Activated B cell treated with CpG ODN at 0.5 μM for 24 hours (primary cell): ENCODE data around the gene DPP10. TPM values are rescaled to one million over a fixed set of nuclear protein-coding genes. Genes with fewer than 3 reads are reported as not detected.

Experiments
- ATAC-seq: fragments of 200-7000 bp; cut with Tn5 transposase; one replicate; pipeline ENCODE4 v1.10.0; 2021; ENCODE audit warnings: low read depth, mild to moderate bottlenecking, moderate library complexity
- CTCF ChIA-PET: fragments of 350-600 bp; sonication (Branson Sonifier 250); formaldehyde crosslinking; loops from one replicate; lab custom pipeline; 2021; ENCODE audit warnings: antibody characterized with exemption; lab: Charles Lee
- POLR2A ChIA-PET: fragments of 350-600 bp; sonication (Branson Sonifier 250); formaldehyde crosslinking; loops from one replicate; lab custom pipeline; 2021; ENCODE audit warnings: antibody characterized with exemption; lab: Charles Lee
- DNase-seq: peaks from one replicate; pipeline ENCODE4 v3.0.0; 2022
- H3K27ac Mint-ChIP-seq: one replicate; pipeline ENCODE4 v1.8.0; 2020; ENCODE audit warnings: mixed read lengths
- H3K27me3 Mint-ChIP-seq: one replicate; pipeline ENCODE4 v1.8.0; 2021; ENCODE audit warnings: mixed read lengths
- H3K36me3 Mint-ChIP-seq: one replicate; pipeline ENCODE4 v1.8.0; 2021; ENCODE audit warnings: low read depth, mixed read lengths
- H3K4me1 Mint-ChIP-seq: one replicate; pipeline ENCODE4 v1.8.0; 2021; ENCODE audit warnings: mixed read lengths
- H3K4me3 Mint-ChIP-seq: one replicate; pipeline ENCODE4 v1.8.0; 2020; ENCODE audit warnings: mild to moderate bottlenecking, mixed read lengths
- H3K9me3 Mint-ChIP-seq: one replicate; pipeline ENCODE4 v1.8.0; 2020; ENCODE audit warnings: mixed read lengths
- CTCF ChIP-seq: fragments of 200-600 bp; IDR thresholded peaks from one replicate; pipeline ENCODE4 v1.8.0; 2022; ENCODE audit warnings: antibody characterized with exemption, mild to moderate bottlenecking
- intact Hi-C: fragments of 100-400 bp; cut with micrococcal nuclease; formaldehyde crosslinking; loops from one replicate; pipeline ENCODE4 v1.15.1; 2024
- total RNA-seq: library from RNA; stranded (reverse); gene quantifications from 2 replicates; pipeline ENCODE4 v1.2.3, GENCODE V29; 2022

The DPP10 gene
- total RNA-seq, 1 donor from 2014 or later = not detected

- ChIA-PET POLR2A (no interaction called here), CTCF (no interaction called here)
- H3K4me1 Mint-ChIP-seq = no peaks in the 10 kb centered on the region
- no peak for TF ChIP-seq CTCF
- intact Hi-C loops = no loop called here
- no peak overlapping the region for H3K27ac Mint-ChIP-seq
- no peaks in the 10 kb centered on the region for H3K27me3 Mint-ChIP-seq
- no peak for ATAC-seq
- H3K4me3 Mint-ChIP-seq = no peak overlapping the region
- peaks cover 2% of the 10 kb centered on the region for H3K9me3 Mint-ChIP-seq
- H3K36me3 Mint-ChIP-seq = no peaks in the 10 kb centered on the region
- DNase-seq = no peak
Observed at GRCh38 chr2:115568643-115569042, 1126.2 kb downstream of the DPP10 start.

GRCh38 chr2:115569547-115569946 is 1127.1 kb downstream of the DPP10 start:
- ChIA-PET POLR2A (no interaction called here), CTCF (no interaction called here)
- Mint-ChIP-seq H3K27ac (no peak overlapping the region), H3K36me3 (no peaks in the 10 kb centered on the region), H3K9me3 (peaks cover 10% of the 10 kb centered on the region), H3K4me1 (no peaks in the 10 kb centered on the region), H3K27me3 (no peaks in the 10 kb centered on the region), H3K4me3 (no peak overlapping the region)
- no peak for ATAC-seq
- intact Hi-C loops = no loop called here
- no peak for DNase-seq
- TF ChIP-seq CTCF = no peak

GRCh38 chr2:115572746-115573145 is 1130.3 kb downstream of the DPP10 start:
- ATAC-seq (no peak), DNase-seq (no peak)
- H3K27ac Mint-ChIP-seq = no peak overlapping the region
- TF ChIP-seq CTCF = no peak
- no peaks in the 10 kb centered on the region for H3K27me3 Mint-ChIP-seq
- H3K4me1 Mint-ChIP-seq = no peaks in the 10 kb centered on the region
- H3K9me3 Mint-ChIP-seq = peaks cover 10% of the 10 kb centered on the region
- POLR2A ChIA-PET = no interaction called here
- CTCF ChIA-PET = no interaction called here
- H3K36me3 Mint-ChIP-seq = no peaks in the 10 kb centered on the region
- intact Hi-C loops = no loop called here
- H3K4me3 Mint-ChIP-seq = no peak overlapping the region

- no peaks in the 10 kb centered on the region for H3K36me3 Mint-ChIP-seq
- ChIA-PET CTCF (no interaction called here), POLR2A (no interaction called here)
- intact Hi-C loops = no loop called here
- peaks cover 10% of the 10 kb centered on the region for H3K9me3 Mint-ChIP-seq
- H3K27me3 Mint-ChIP-seq = no peaks in the 10 kb centered on the region
- no peak for DNase-seq
- ATAC-seq = no peak
- no peak overlapping the region for H3K4me3 Mint-ChIP-seq
- no peak for TF ChIP-seq CTCF
- no peaks in the 10 kb centered on the region for H3K4me1 Mint-ChIP-seq
- no peak overlapping the region for H3K27ac Mint-ChIP-seq
Observed at GRCh38 chr2:115573756-115574155, 1131.3 kb downstream of the DPP10 start.

- ChIA-PET CTCF (no interaction called here), POLR2A (no interaction called here)
- Mint-ChIP-seq H3K36me3 (no peaks in the 10 kb centered on the region), H3K27ac (no peak overlapping the region), H3K4me3 (no peak overlapping the region), H3K27me3 (no peaks in the 10 kb centered on the region), H3K9me3 (peaks cover 10% of the 10 kb centered on the region), H3K4me1 (no peaks in the 10 kb centered on the region)
- DNase-seq = no peak
- no peak for TF ChIP-seq CTCF
- intact Hi-C loops = no loop called here
- ATAC-seq = no peak
Observed at GRCh38 chr2:115574667-115575066, 1132.2 kb downstream of the DPP10 start.
